ENCODE measurements around the gene PRTN3.

PRTN3 gene

GRCh38 chr19:810077-810855, 30.5 kb upstream of the PRTN3 start:
- FAIRE-seq (no peak), DNase-seq (ENCODE audit: insufficient read length, low spot score) (no peak)
- TF ChIP-seq CTCF (IDR thresholded peaks at IDR 0.05; ENCODE audit: insufficient read depth, missing control alignments): no peak

GRCh38 chr19:810883-811489, 29.8 kb upstream of the PRTN3 start:
- FAIRE-seq (no peak), DNase-seq (ENCODE audit: insufficient read length, low spot score) (no peak)
- TF ChIP-seq CTCF (IDR thresholded peaks at IDR 0.05; ENCODE audit: insufficient read depth, missing control alignments): no peak

GRCh38 chr19:811506-812048, 29.2 kb upstream of the PRTN3 start:
- FAIRE-seq: no peak
- no peak for DNase-seq (ENCODE audit: insufficient read length, low spot score)
- TF ChIP-seq CTCF (IDR thresholded peaks at IDR 0.05; ENCODE audit: insufficient read depth, missing control alignments): no peak

GRCh38 chr19:812049-812746, 28.6 kb upstream of the PRTN3 start:
- DNase-seq (ENCODE audit: insufficient read length, low spot score): no peak
- FAIRE-seq: no peak
- TF ChIP-seq CTCF (IDR thresholded peaks at IDR 0.05; ENCODE audit: insufficient read depth, missing control alignments): no peak

GRCh38 chr19:812747-813218, 28.0 kb upstream of the PRTN3 start:
- FAIRE-seq (no peak), DNase-seq (ENCODE audit: insufficient read length, low spot score) (no peak)
- no peak for TF ChIP-seq CTCF (IDR thresholded peaks at IDR 0.05; ENCODE audit: insufficient read depth, missing control alignments)

GRCh38 chr19:813219-814151, 27.3 kb upstream of the PRTN3 start:
- DNase-seq (ENCODE audit: insufficient read length, low spot score) (no peak), FAIRE-seq (no peak)
- no peak for TF ChIP-seq CTCF (IDR thresholded peaks at IDR 0.05; ENCODE audit: insufficient read depth, missing control alignments)

Measured in D721Med (cell line).